H1 (cell line): ENCODE measurements around the gene LCE6A. TPM values are rescaled to one million over a fixed set of nuclear protein-coding genes. Genes with fewer than 3 reads are reported as not detected.

Experiments
- CTCF ChIA-PET: fragments of 300-600 bp; sonication (Branson Sonifier 250); formaldehyde crosslinking; loops from one replicate; lab custom pipeline; 2021; ENCODE audit not compliant: partially characterized antibody; lab: Charles Lee
- POLR2A ChIA-PET: fragments of 300-600 bp; sonication (Branson Sonifier 250); formaldehyde crosslinking; loops from one replicate; lab custom pipeline; 2021; ENCODE audit warnings: inconsistent platforms; ENCODE audit not compliant: partially characterized antibody; lab: Charles Lee
- DNase-seq, 2 experiments: peaks; one replicate each; pipeline versions ENCODE4 v3.0.0 to v3.0.0-alpha.2; 2010 to 2022; ENCODE audit warnings: low spot score in 2 of 2, low read depth in 1 of 2, mixed read lengths in 1 of 2
- FAIRE-seq: peaks from 2 replicates; lab custom pipeline; 2011; peaks lifted over from hg19 to GRCh38; lab: Jason Lieb, UNC
- H2AFZ ChIP-seq: 2 replicates; pipeline ENCODE4 v1.8.1; 2012; ENCODE audit warnings: low read length, inconsistent platforms
- H2AK5ac ChIP-seq: 2 replicates; pipeline ENCODE4 v1.6.1; 2013; ENCODE audit warnings: low read depth, low read length
- H2BK120ac ChIP-seq: replicated peaks from 2 replicates; pipeline ENCODE3; 2013; ENCODE audit warnings: low read depth, low read length, inconsistent platforms
- H2BK12ac ChIP-seq: 2 replicates; pipeline ENCODE4 v1.6.1; 2013; ENCODE audit warnings: low read depth, low read length
- H2BK15ac ChIP-seq: 2 replicates; pipeline ENCODE4 v1.6.1; 2013; ENCODE audit warnings: low read length
- H2BK20ac ChIP-seq: 2 replicates; pipeline ENCODE4 v1.6.1; 2013; ENCODE audit warnings: low read length
- H2BK5ac ChIP-seq: 2 replicates; pipeline ENCODE4 v1.6.1; 2013; ENCODE audit warnings: low read depth, low read length
- H3K14ac ChIP-seq: 2 replicates; pipeline ENCODE4 v1.6.1; 2013; ENCODE audit warnings: inconsistent platforms; ENCODE audit not compliant: insufficient read length
- H3K18ac ChIP-seq: 2 replicates; pipeline ENCODE4 v1.6.1; 2013; ENCODE audit warnings: low read length; ENCODE audit errors: extremely low read depth
- H3K23ac ChIP-seq: 2 replicates; pipeline ENCODE4 v1.6.1; 2013; ENCODE audit warnings: inconsistent platforms; ENCODE audit not compliant: insufficient read length
- H3K23me2 ChIP-seq: 2 replicates; pipeline ENCODE4 v1.6.1; 2013; ENCODE audit warnings: low read depth, low read length
- H3K27ac ChIP-seq: 2 replicates; pipeline ENCODE4 v1.6.1; 2011; ENCODE audit warnings: low read depth, low read length, inconsistent platforms
- H3K27me3 ChIP-seq, 4 experiments: replicated peaks in 1 of 4; 1 replicate in 1 of 4; 2 replicates in 3 of 4; pipeline versions ENCODE4 v1.6.1 to v1.8.1; 2011 to 2013; ENCODE audit warnings: low read length in 3 of 4, mild to moderate bottlenecking in 3 of 4, inconsistent platforms in 2 of 4, mixed read lengths in 2 of 4, moderate library complexity in 1 of 4; ENCODE audit not compliant: control insufficient read depth in 3 of 4, insufficient read depth in 3 of 4; ENCODE audit errors: extremely low read depth in 1 of 4
- H3K36me3 ChIP-seq, 4 experiments: 2 replicates each; pipeline versions ENCODE4 v1.6.1 to v1.8.1; 2011 to 2013; ENCODE audit warnings: mild to moderate bottlenecking in 4 of 4, low read length in 3 of 4, moderate library complexity in 2 of 4, control low read depth in 1 of 4, inconsistent platforms in 1 of 4; ENCODE audit not compliant: insufficient read depth in 4 of 4, control insufficient read depth in 2 of 4
- H3K4ac ChIP-seq: replicated peaks from 2 replicates; pipeline ENCODE3; 2013; ENCODE audit warnings: low read length, low read depth, mixed read lengths, inconsistent platforms; ENCODE audit not compliant: insufficient read length
- H3K4me1 ChIP-seq, 4 experiments: replicated peaks in 1 of 4; 1 replicate in 1 of 4; 2 replicates in 3 of 4; pipeline versions ENCODE4 v1.6.1 to v1.8.1; 2011 to 2013; ENCODE audit warnings: low read length in 3 of 4, inconsistent platforms in 2 of 4, mixed read lengths in 1 of 4; ENCODE audit not compliant: insufficient read depth in 4 of 4, control insufficient read depth in 3 of 4
- H3K4me2 ChIP-seq, 2 experiments: 2 replicates each; pipeline versions ENCODE4 v1.6.1 to v1.8.1; 2011 to 2013; ENCODE audit warnings: low read depth in 2 of 2, low read length in 2 of 2, control low read depth in 1 of 2, inconsistent platforms in 1 of 2, mild to moderate bottlenecking in 1 of 2; ENCODE audit not compliant: insufficient read depth in 1 of 2
- H3K4me3 ChIP-seq, 4 experiments: fragments of 200-600, 300-600 bp in 1 of 4; sonication (generic), shearing (Covaris generic), sonication (Bioruptor Twin) in 1 of 4; 2 replicates each; pipeline versions ENCODE4 v1.5.1 to v1.8.1; 2011 to 2016; ENCODE audit warnings: low read length in 4 of 4, low read depth in 3 of 4, control low read depth in 2 of 4, inconsistent platforms in 2 of 4, mild to moderate bottlenecking in 2 of 4, mixed read lengths in 1 of 4, moderate library complexity in 1 of 4; ENCODE audit not compliant: insufficient read depth in 2 of 4; ENCODE audit errors: extremely low read depth in 1 of 4
- H3K56ac ChIP-seq: replicated peaks from 2 replicates; pipeline ENCODE3; 2013; ENCODE audit warnings: low read depth, mild to moderate bottlenecking, mixed read lengths, low read length, inconsistent platforms; ENCODE audit not compliant: insufficient read length
- H3K79me1 ChIP-seq: 2 replicates; pipeline ENCODE4 v1.6.1; 2013; ENCODE audit warnings: low read depth, low read length, control low read depth
- H3K79me2 ChIP-seq, 2 experiments: 2 replicates each; pipeline versions ENCODE4 v1.6.1 to v1.8.1; 2012 to 2013; ENCODE audit warnings: low read length in 2 of 2, mild to moderate bottlenecking in 2 of 2, inconsistent platforms in 1 of 2; ENCODE audit not compliant: insufficient read depth in 2 of 2, control insufficient read depth in 1 of 2
- H3K9ac ChIP-seq, 4 experiments: replicated peaks in 1 of 4; 1 replicate in 1 of 4; 2 replicates in 3 of 4; pipeline versions ENCODE4 v1.6.1 to v1.8.1; 2011 to 2013; ENCODE audit warnings: low read depth in 3 of 4, low read length in 3 of 4, control low read depth in 2 of 4, mild to moderate bottlenecking in 2 of 4, moderate library complexity in 2 of 4, inconsistent platforms in 1 of 4; ENCODE audit errors: extremely low read depth in 1 of 4
- H3K9me3 ChIP-seq, 2 experiments: 2 replicates each; pipeline versions ENCODE4 v1.6.1 to v1.8.1; 2012 to 2013; ENCODE audit warnings: mild to moderate bottlenecking in 2 of 2, moderate library complexity in 2 of 2, control low read depth in 1 of 2, inconsistent platforms in 1 of 2, low read depth in 1 of 2, low read length in 1 of 2, mixed read lengths in 1 of 2; ENCODE audit not compliant: insufficient read depth in 2 of 2
- H4K20me1 ChIP-seq, 2 experiments: replicated peaks in 1 of 2; 2 replicates each; pipeline versions ENCODE3 to v1.8.1; 2011 to 2013; ENCODE audit warnings: inconsistent platforms in 2 of 2, low read length in 2 of 2, mild to moderate bottlenecking in 1 of 2; ENCODE audit not compliant: insufficient read depth in 2 of 2, control insufficient read depth in 1 of 2
- H4K5ac ChIP-seq: 2 replicates; pipeline ENCODE4 v1.6.1; 2013; ENCODE audit warnings: low read length, low read depth, mixed read lengths, inconsistent platforms; ENCODE audit not compliant: insufficient read length
- H4K8ac ChIP-seq: 2 replicates; pipeline ENCODE4 v1.8.0; 2013; ENCODE audit warnings: mild to moderate bottlenecking, moderate library complexity, low read length, inconsistent platforms; ENCODE audit not compliant: insufficient read depth; ENCODE audit errors: extremely low read depth
- H4K91ac ChIP-seq: replicated peaks from 2 replicates; pipeline ENCODE3; 2013; ENCODE audit warnings: low read length, mixed read lengths, inconsistent platforms; ENCODE audit not compliant: insufficient read length
- FOSL1 ChIP-seq: IDR thresholded peaks from 2 replicates; pipeline ENCODE4 v1.6.1; 2011; ENCODE audit warnings: mild to moderate bottlenecking, low read depth, low read length, moderate library complexity; ENCODE audit not compliant: insufficient read depth
- HDAC2 ChIP-seq, 2 experiments: fragments of 300-600 bp in 1 of 2; sonication (generic) in 1 of 2; IDR thresholded peaks; 2 replicates each; pipeline ENCODE4 v1.6.1; 2011 to 2012; ENCODE audit warnings: low read depth in 2 of 2, low read length in 2 of 2, mild to moderate bottlenecking in 2 of 2, moderate library complexity in 2 of 2, borderline replicate concordance in 1 of 2, inconsistent platforms in 1 of 2
- WGBS, 2 experiments: shearing (Covaris generic) in 1 of 2; methylation state at CpG; one replicate each; pipeline versions ENCODE4 v1.1.6 to v1.1.7; 2013 to 2015; ENCODE audit warnings: low lambda C conversion rate in 2 of 2, mixed read lengths in 2 of 2, inconsistent platforms in 1 of 2, low coverage in 1 of 2, missing lambda C conversion rate in 1 of 2; ENCODE audit not compliant: insufficient replicate concordance in 2 of 2, insufficient coverage in 1 of 2, insufficient read length in 1 of 2; ENCODE audit errors: extremely low coverage in 1 of 2, missing lambda C conversion rate in 1 of 2; 5-methylcytosine and 5-hydroxymethylcytosine counted together
- polyA plus RNA-seq, 7 experiments: library from polyadenylated mRNA; depleted of rRNA in 3 of 7; stranded (reverse) in 5 of 7; unstranded in 2 of 7; fragments of >200 nt in 5 of 7; fragments of 200-250 nt in 2 of 7; gene quantifications; 1 replicate in 5 of 7; 2 replicates in 1 of 7; 4 replicates in 1 of 7; pipeline versions ENCODE4 v1.2.1 to v1.2.3, GENCODE V29; 2011 to 2013; ENCODE audit warnings: missing spikeins in 2 of 7, mixed read lengths in 2 of 7
- total RNA-seq: library from RNA; stranded (reverse); fragmentation: NEBNext Ultra II Directional; extraction: Animal tissue kit (Norgen Biotek cat#: 25700); gene quantifications from 2 replicates; pipeline ENCODE4 v1.2.1, GENCODE V29; 2021

The LCE6A gene
- total and polyA plus RNA-seq, 2 of the 8 experiments (the other 6 are each of a cell fraction or from before 2014, with no cell fraction given), result not detected

DNA sequence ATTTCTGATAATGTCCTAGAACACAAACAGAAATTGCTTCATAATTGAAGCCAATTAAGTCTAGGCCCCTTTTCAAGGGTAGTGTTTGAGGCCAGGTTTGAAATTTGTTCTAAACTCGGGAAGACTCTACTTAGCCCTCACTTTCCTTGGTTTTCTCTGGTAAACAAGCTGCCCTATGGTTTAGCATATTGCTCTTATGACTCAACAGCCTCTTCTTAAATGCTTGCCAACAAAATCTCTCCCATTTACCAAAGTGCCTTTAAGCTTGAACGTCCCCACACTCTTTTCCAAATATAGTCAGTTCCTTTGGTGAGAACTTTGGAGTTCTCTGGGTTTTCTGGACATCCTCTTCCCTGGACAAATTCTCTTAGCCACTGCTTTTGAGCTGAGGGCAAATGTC, 5.8 kb upstream of the LCE6A start:
- ChIA-PET POLR2A (no interaction called here), CTCF (no interaction called here)
- no peaks in the 10 kb centered on the region for H3K79me1 ChIP-seq
- H3K79me2 ChIP-seq, result no peaks in the 10 kb centered on the region
- H4K91ac ChIP-seq, result no peak overlapping the region
- H2BK12ac ChIP-seq, result no peak overlapping the region
- no peaks in the 10 kb centered on the region for H3K27me3 ChIP-seq
- H3K4ac ChIP-seq, result no peak overlapping the region
- H2AK5ac ChIP-seq, result no peak overlapping the region
- TF ChIP-seq FOSL1 (no peak), HDAC2 (IDR thresholded peaks at IDR 0.05; ENCODE audit: borderline replicate concordance in 1 of 2, low read depth in 2 of 2, low read length in 2 of 2) (no peak)
- no peak overlapping the region for H3K56ac ChIP-seq
- no peaks in the 10 kb centered on the region for H3K36me3 ChIP-seq
- H3K4me1 ChIP-seq, result no peaks in the 10 kb centered on the region
- no peak overlapping the region for H3K27ac ChIP-seq
- FAIRE-seq (no peak), DNase-seq (no peak)
- no peak overlapping the region for H3K14ac ChIP-seq
- H4K5ac ChIP-seq, result no peak overlapping the region
- WGBS, 2 experiments, result 39% methylated on average over 2 of the region's 2 CpGs; no CpG with 5 or more reads in 1 of the 2 experiments
- H2AFZ ChIP-seq, result no peak overlapping the region
- no peaks in the 10 kb centered on the region for H4K20me1 ChIP-seq
- no peak overlapping the region for H2BK5ac ChIP-seq
- peaks cover 37 to 42% of the 10 kb centered on the region in 2 experiments for H3K9me3 ChIP-seq
- H3K4me2 ChIP-seq, result no peak overlapping the region
- no peak overlapping the region for H2BK20ac ChIP-seq
- no peaks in the 10 kb centered on the region for H3K23me2 ChIP-seq
- no peak overlapping the region for H4K8ac ChIP-seq
- no peak overlapping the region for H2BK15ac ChIP-seq
- no peak overlapping the region for H3K4me3 ChIP-seq
- no peak overlapping the region for H3K23ac ChIP-seq
- no peak overlapping the region for H2BK120ac ChIP-seq
- no peak overlapping the region for H3K18ac ChIP-seq
- H3K9ac ChIP-seq, result no peak overlapping the region
